GM21390 (cell line): ENCODE measurements around the gene DSPP.

ENCODE experiments used
- ATAC-seq: cut with Tn5 transposase; IDR thresholded peaks from one replicate; pipeline ENCODE4 v1.9.1; 2021; ENCODE audit not compliant: unreplicated experiment

Gene DSPP

GRCh38 chr4:87624698-87625097, 16.4 kb downstream of the DSPP start:
- ATAC-seq: peak; percentile 83

GRCh38 chr4:87631668-87632067, 23.3 kb downstream of the DSPP start:
- ATAC-seq: no peak

DNA sequence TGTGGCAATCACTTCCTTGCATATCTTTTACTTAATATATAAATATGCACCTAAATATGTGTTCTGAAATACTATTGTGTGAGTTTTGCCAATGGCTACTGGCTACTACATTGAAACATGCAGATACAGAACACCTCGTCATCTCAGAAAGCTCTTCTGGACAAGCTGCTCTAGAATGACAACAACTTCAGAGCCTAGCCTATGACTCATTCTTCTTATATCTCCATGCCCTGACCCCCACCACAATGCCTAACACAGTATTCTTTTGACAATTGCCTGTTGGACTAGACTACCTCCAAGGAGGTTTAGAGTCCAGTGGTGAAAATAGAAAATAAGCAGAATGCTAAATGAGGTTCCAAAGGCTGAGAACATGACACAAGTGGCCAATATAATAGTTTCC, 24.1 kb downstream of the DSPP start:
- no peak for ATAC-seq

- no peak for ATAC-seq
These were observed 24.9 kb downstream of the DSPP start for GRCh38 chr4:87633243-87633642.

- ATAC-seq: no peak
These were observed 36.0 kb downstream of the DSPP start for GRCh38 chr4:87644286-87644685.

DNA sequence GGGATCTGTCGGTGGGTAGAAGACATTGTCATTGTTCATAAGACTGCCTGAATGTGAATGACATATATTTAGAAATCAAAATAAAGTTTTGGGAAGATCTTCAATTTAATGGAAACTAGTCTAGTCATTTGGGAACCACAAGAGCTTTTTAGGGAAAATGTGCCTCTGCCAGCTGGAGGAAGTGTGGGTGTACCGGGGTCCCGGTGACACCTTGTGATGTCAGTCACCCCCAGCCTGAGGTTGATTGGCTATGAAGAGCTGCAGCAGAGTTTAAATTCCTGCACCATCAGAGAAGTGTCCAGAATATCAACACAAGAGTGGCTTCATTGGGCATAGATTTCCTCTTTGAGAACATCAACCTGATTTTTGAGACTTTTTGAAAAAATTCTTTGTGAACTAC, 41.7 kb downstream of the DSPP start, which contains the start of gene DMP1:
Gene DMP1 (plus strand): TSS at position 301 of the 400 bp plus-strand sequence. CDS start 6,213 bp downstream, outside the sequence.
- ATAC-seq: no peak

- ATAC-seq: no peak
These were observed 42.6 kb downstream of the DSPP start for GRCh38 chr4:87650938-87651337.

GRCh38 chr4:87651941-87652340, 43.6 kb downstream of the DSPP start:
- ATAC-seq: no peak

DNA sequence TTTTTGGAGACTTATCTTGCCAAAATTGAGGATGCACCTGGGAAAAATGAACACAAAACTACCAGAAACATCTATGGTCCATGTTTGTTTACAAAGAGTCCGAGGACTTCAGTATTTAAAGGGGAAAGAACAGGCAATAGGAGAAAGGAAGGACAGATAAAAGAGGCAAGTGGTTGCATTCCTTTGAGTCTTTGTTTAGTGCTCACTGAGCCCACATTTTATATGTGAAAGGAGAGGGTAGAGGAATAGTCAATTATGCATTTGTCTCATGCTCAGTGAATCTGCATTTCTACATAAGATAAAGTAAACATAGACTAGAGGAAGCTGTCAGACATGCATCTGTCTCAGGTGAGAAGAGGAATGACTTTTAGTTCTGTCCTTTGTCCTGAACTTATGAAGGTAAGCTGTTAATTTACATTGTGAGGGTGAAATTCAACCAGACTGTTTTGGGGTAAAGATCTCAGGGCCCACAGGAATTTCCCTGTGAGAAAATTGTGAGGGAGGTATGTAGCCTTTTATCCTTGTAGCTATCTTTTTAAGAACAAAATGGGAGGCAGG, 46.2 kb downstream of the DSPP start:
- ATAC-seq: no peak

DNA sequence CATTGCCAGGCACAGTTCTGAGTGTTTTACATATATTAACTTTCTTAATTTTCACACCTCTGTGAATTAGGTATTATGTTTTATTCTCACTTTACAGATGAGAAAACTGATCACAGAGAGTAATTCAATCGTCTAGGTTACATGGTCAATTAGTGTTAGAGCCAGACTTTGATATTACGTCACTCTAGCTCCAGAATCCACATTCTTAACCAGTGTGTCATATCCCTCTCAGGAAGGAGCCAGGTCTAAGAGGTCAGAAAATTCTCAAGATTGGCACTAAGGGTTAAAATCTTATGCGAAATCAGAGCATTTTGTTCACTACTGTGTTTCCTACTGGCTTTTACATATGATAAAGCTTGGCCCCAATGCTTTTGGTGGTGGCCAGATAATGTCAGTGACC, 49.2 kb downstream of the DSPP start:
- no peak for ATAC-seq

DNA sequence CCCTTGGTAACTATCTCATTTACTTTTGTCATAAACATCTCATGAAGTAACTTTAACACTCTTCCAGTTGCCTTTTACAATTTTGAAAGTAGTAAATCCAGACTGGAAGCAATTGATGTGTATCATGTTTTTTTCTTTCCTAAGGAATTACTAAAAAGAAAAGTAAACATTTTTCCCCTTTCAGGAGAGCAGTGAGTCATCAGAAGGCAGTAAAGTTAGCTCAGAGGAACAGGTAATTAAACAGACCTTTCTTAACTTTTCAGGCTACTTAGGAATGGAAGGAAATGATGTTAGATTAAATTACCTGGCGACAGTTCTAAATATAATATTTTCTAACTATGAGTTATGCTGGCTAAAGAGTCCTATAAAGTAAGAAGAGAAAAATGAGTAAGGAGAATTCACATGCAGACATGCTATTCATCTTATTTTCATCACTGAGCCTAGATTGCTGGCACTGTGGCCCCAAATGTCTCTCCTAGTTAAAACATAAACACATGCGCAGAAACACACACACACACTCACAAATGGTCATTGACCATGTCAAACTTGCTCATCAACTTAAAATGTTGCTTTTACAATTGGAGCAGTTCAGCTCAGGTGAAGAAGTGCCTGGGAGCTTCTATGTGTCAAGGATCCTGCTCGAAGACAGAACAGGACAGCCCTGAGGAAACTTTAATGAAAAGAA, 51.1 kb downstream of the DSPP start:
- ATAC-seq: no peak

DNA sequence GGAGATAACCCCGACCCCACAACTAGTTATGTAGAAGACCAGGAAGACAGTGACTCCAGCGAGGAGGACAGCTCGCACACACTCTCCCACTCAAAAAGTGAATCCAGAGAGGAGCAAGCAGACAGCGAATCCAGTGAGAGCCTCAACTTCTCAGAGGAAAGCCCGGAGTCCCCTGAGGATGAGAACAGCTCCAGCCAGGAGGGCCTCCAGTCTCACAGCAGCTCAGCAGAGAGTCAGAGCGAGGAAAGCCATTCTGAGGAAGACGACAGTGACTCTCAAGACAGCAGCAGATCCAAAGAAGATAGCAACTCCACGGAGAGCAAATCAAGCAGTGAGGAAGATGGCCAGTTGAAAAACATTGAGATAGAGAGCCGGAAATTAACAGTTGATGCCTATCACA, 54.5 kb downstream of the DSPP start:
- no peak for ATAC-seq
